Fibroblast of lung (primary cell): ENCODE results near the gene TPM4. TPM values are rescaled to one million over a fixed set of nuclear protein-coding genes. Genes with fewer than 3 reads are reported as not detected.

Experiments
- DNase-seq, 2 donors: peaks; one replicate each; pipeline versions ENCODE4 v3.0.0 to v3.0.0-alpha.2; 2010; ENCODE audit warnings: low read depth in 2 of 2
- H2AFZ ChIP-seq: 2 replicates; pipeline ENCODE4 v1.5.1; 2012; ENCODE audit warnings: low read length, control low read depth, inconsistent platforms
- H3K27ac ChIP-seq: 2 replicates; pipeline ENCODE4 v1.5.1; 2011; ENCODE audit warnings: low read length, control low read depth; ENCODE audit not compliant: insufficient read depth
- H3K27me3 ChIP-seq: 2 replicates; pipeline ENCODE4 v1.5.1; 2011; ENCODE audit warnings: mild to moderate bottlenecking, low read length; ENCODE audit not compliant: control insufficient read depth, insufficient read depth
- H3K36me3 ChIP-seq: 2 replicates; pipeline ENCODE4 v1.5.1; 2011; ENCODE audit warnings: low read length; ENCODE audit not compliant: control insufficient read depth, insufficient read depth
- H3K4me1 ChIP-seq: 2 replicates; pipeline ENCODE4 v1.5.1; 2011; ENCODE audit warnings: low read length; ENCODE audit not compliant: control insufficient read depth, insufficient read depth; ENCODE audit errors: extremely low read depth
- H3K4me2 ChIP-seq: 2 replicates; pipeline ENCODE4 v1.5.1; 2011; ENCODE audit warnings: low read length, control low read depth; ENCODE audit not compliant: insufficient read depth; ENCODE audit errors: extremely low read depth
- H3K4me3 ChIP-seq, 4 experiments: fragments of 200-600 bp in 1 of 4; sonication (generic) in 1 of 4; replicated peaks in 1 of 4; 2 replicates each; pipeline ENCODE4 v1.5.1; 2011 to 2016; ENCODE audit warnings: low read length in 4 of 4, low read depth in 3 of 4, mild to moderate bottlenecking in 3 of 4, control low read depth in 2 of 4, inconsistent platforms in 1 of 4, mixed read lengths in 1 of 4; ENCODE audit not compliant: insufficient read depth in 1 of 4; ENCODE audit errors: control extremely low read depth in 1 of 4
- H3K79me2 ChIP-seq: 2 replicates; pipeline ENCODE4 v1.5.1; 2012; ENCODE audit warnings: mild to moderate bottlenecking, low read length, inconsistent platforms; ENCODE audit not compliant: control insufficient read depth, insufficient read depth
- H3K9ac ChIP-seq: 2 replicates; pipeline ENCODE4 v1.5.1; 2011; ENCODE audit warnings: mild to moderate bottlenecking, low read length, control low read depth; ENCODE audit not compliant: insufficient read depth
- H3K9me3 ChIP-seq: 2 replicates; pipeline ENCODE4 v1.5.1; 2012; ENCODE audit warnings: low read depth, low read length; ENCODE audit not compliant: control insufficient read depth, insufficient read depth
- H4K20me1 ChIP-seq: 2 replicates; pipeline ENCODE4 v1.5.1; 2011; ENCODE audit warnings: low read length; ENCODE audit not compliant: control insufficient read depth, insufficient read depth; ENCODE audit errors: extremely low read depth
- CTCF ChIP-seq, 2 donors: IDR thresholded peaks in 1 of 2; conservative IDR thresholded peaks in 1 of 2; 1 replicate in 1 of 2; 2 replicates in 1 of 2; pipeline ENCODE4 v1.5.1; 2011 to 2012; ENCODE audit warnings: low read length in 2 of 2, control low read depth in 1 of 2, inconsistent platforms in 1 of 2, low read depth in 1 of 2, mild to moderate bottlenecking in 1 of 2
- EZH2 ChIP-seq: IDR thresholded peaks from 2 replicates; pipeline ENCODE4 v1.5.1; 2012; ENCODE audit warnings: low read length, control low read depth, mild to moderate bottlenecking; ENCODE audit errors: missing control alignments
- polyA plus RNA-seq, 2 donors: library from polyadenylated mRNA; depleted of rRNA in 1 of 2; stranded (reverse) in 1 of 2; unstranded in 1 of 2; fragments of >200 nt; gene quantifications; 2 replicates each; pipeline ENCODE4 v1.2.1, GENCODE V29; 2011 to 2012; ENCODE audit warnings: missing spikeins in 1 of 2
- total RNA-seq: library from RNA; depleted of rRNA; stranded (reverse); fragments of >200 nt; gene quantifications from 2 replicates; pipeline ENCODE4 v1.2.1, GENCODE V29; 2014

Gene TPM4
- total and polyA plus RNA-seq, 2 donors (not counting 1 experiment from before 2014, with no cell fraction given): 822 to 2,577 TPM

- H3K36me3 ChIP-seq: no peaks in the 10 kb centered on the region
- H3K4me3 ChIP-seq: no peak overlapping the region
- peaks cover 3% of the 10 kb centered on the region for H3K4me1 ChIP-seq
- no peak overlapping the region for H3K4me2 ChIP-seq
- no peaks in the 10 kb centered on the region for H3K27me3 ChIP-seq
- no peak overlapping the region for H2AFZ ChIP-seq
- DNase-seq: no peak
- H4K20me1 ChIP-seq: no peaks in the 10 kb centered on the region
- no peaks in the 10 kb centered on the region for H3K79me2 ChIP-seq
- TF ChIP-seq EZH2 (no peak), CTCF (conservative IDR thresholded peaks at IDR 0.05 in 1 of 2, IDR thresholded peaks at IDR 0.05 in 1 of 2; ENCODE audit: low read depth in 1 of 2, low read length in 2 of 2) (no peak)
- no peak overlapping the region for H3K27ac ChIP-seq
- H3K9me3 ChIP-seq: no peaks in the 10 kb centered on the region
- no peak overlapping the region for H3K9ac ChIP-seq
These were observed 39.4 kb upstream of the TPM4 start for GRCh38 chr19:16036941-16037340.

- no peaks in the 10 kb centered on the region for H4K20me1 ChIP-seq
These were observed 38.7 kb upstream of the TPM4 start for GRCh38 chr19:16037424-16038195.

GRCh38 chr19:16038196-16038695, 38.0 kb upstream of the TPM4 start:
- no peak overlapping the region for H3K4me2 ChIP-seq
- no peak for TF ChIP-seq EZH2
- no peak for TF ChIP-seq CTCF (conservative IDR thresholded peaks at IDR 0.05 in 1 of 2, IDR thresholded peaks at IDR 0.05 in 1 of 2; ENCODE audit: low read depth in 1 of 2, low read length in 2 of 2)
- no peak for DNase-seq
- no peak overlapping the region for H3K27ac ChIP-seq
- H3K4me3 ChIP-seq: no peak overlapping the region
- H3K36me3 ChIP-seq: no peaks in the 10 kb centered on the region
- no peaks in the 10 kb centered on the region for H4K20me1 ChIP-seq
- no peaks in the 10 kb centered on the region for H3K27me3 ChIP-seq
- no peaks in the 10 kb centered on the region for H3K9me3 ChIP-seq
- H3K9ac ChIP-seq: no peak overlapping the region
- peaks cover 3% of the 10 kb centered on the region for H3K4me1 ChIP-seq
- no peak overlapping the region for H2AFZ ChIP-seq
- H3K79me2 ChIP-seq: no peaks in the 10 kb centered on the region

More at GRCh38 chr19:16037424-16038195, 38.7 kb upstream of the TPM4 start:
- Histone ChIP-seq H3K4me3 (no peak overlapping the region), H3K27me3 (no peaks in the 10 kb centered on the region), H3K79me2 (no peaks in the 10 kb centered on the region), H3K27ac (no peak overlapping the region), H3K4me2 (no peak overlapping the region), H3K9me3 (no peaks in the 10 kb centered on the region), H3K36me3 (no peaks in the 10 kb centered on the region), H2AFZ (no peak overlapping the region), H3K9ac (no peak overlapping the region), H3K4me1 (peaks cover 3% of the 10 kb centered on the region)
- TF ChIP-seq CTCF (conservative IDR thresholded peaks at IDR 0.05 in 1 of 2, IDR thresholded peaks at IDR 0.05 in 1 of 2; ENCODE audit: low read depth in 1 of 2, low read length in 2 of 2) (no peak), EZH2 (no peak)
- no peak for DNase-seq
